Measurements from ENCODE around the gene ROBO4. TPM values are rescaled to one million over a fixed set of nuclear protein-coding genes. Genes with fewer than 3 reads are reported as not detected.

Gene ROBO4
- total RNA-seq, 1 experiment from 2014 or later = not detected

GRCh38 chr11:124938206-124938765 is 40.6 kb upstream of the ROBO4 start:
- Histone ChIP-seq H2AFZ (ENCODE audit: low read depth, low read length, poor library complexity, severe bottlenecking) (no peak overlapping the region), H3K4me2 (ENCODE audit: low read length) (no peak overlapping the region), H3K27me3 (ENCODE audit: insufficient read depth, low read length) (no peaks in the 10 kb centered on the region), H3K4me3 (replicated peaks in 1 of 2; ENCODE audit: low read depth in 1 of 2, low read length in 2 of 2) (no peak overlapping the region), H3K9me3 (ENCODE audit: control insufficient read depth in 1 of 2, insufficient read depth in 1 of 2, low read depth in 1 of 2, low read length in 2 of 2) (no peaks in the 10 kb centered on the region), H3K9me2 (ENCODE audit: insufficient read depth) (no peaks in the 10 kb centered on the region), H3K9ac (ENCODE audit: low read length) (no peak overlapping the region), H3K79me2 (ENCODE audit: insufficient read depth, low read length) (no peaks in the 10 kb centered on the region), H3K36me3 (ENCODE audit: control insufficient read depth in 1 of 2, insufficient read depth in 2 of 2, low read length in 2 of 2) (no peaks in the 10 kb centered on the region), H3K4me1 (ENCODE audit: control insufficient read depth in 1 of 2, insufficient read depth in 2 of 2, low read length in 2 of 2) (peaks cover 0 to 5% of the 10 kb centered on the region in 2 experiments; a peak in 1 of 4 replicates), H4K20me1 (ENCODE audit: insufficient read depth) (no peaks in the 10 kb centered on the region), H3K27ac (ENCODE audit: low read depth, low read length) (no peak overlapping the region)
- no peak for TF ChIP-seq EZH2phosphoT487 (IDR thresholded peaks at IDR 0.05; ENCODE audit: borderline replicate concordance)
- no peak for TF ChIP-seq SRF (IDR thresholded peaks at IDR 0.05; ENCODE audit: low read depth)
- TF ChIP-seq ZBTB33 (IDR thresholded peaks at IDR 0.05; ENCODE audit: extremely low read depth, insufficient replicate concordance, low read length) = no peak
- no peak for TF ChIP-seq ZNF274 (IDR thresholded peaks at IDR 0.05; ENCODE audit: low read depth, low read length)
- TF ChIP-seq, protein P1, sequence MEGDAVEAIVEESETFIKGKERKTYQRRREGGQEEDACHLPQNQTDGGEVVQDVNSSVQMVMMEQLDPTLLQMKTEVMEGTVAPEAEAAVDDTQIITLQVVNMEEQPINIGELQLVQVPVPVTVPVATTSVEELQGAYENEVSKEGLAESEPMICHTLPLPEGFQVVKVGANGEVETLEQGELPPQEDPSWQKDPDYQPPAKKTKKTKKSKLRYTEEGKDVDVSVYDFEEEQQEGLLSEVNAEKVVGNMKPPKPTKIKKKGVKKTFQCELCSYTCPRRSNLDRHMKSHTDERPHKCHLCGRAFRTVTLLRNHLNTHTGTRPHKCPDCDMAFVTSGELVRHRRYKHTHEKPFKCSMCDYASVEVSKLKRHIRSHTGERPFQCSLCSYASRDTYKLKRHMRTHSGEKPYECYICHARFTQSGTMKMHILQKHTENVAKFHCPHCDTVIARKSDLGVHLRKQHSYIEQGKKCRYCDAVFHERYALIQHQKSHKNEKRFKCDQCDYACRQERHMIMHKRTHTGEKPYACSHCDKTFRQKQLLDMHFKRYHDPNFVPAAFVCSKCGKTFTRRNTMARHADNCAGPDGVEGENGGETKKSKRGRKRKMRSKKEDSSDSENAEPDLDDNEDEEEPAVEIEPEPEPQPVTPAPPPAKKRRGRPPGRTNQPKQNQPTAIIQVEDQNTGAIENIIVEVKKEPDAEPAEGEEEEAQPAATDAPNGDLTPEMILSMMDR (IDR thresholded peaks at IDR 0.05 in 2 of 3, conservative IDR thresholded peaks at IDR 0.05 in 1 of 3; ENCODE audit: borderline replicate concordance in 1 of 3, insufficient read depth in 1 of 3, low read depth in 2 of 3, low read length in 2 of 3) = no peak
- TF ChIP-seq SIN3A (IDR thresholded peaks at IDR 0.05; ENCODE audit: low read depth) = no peak
- TF ChIP-seq FOSL1 (IDR thresholded peaks at IDR 0.05; ENCODE audit: low read depth) = no peak
- TF ChIP-seq CBX3 (IDR thresholded peaks at IDR 0.05; ENCODE audit: low read depth) = no peak
- TF ChIP-seq SP1 (IDR thresholded peaks at IDR 0.05; ENCODE audit: low read depth) = no peak
- TF ChIP-seq JUND (IDR thresholded peaks at IDR 0.05) = no peak
- no peak for TF ChIP-seq POLR2A (IDR thresholded peaks at IDR 0.05; ENCODE audit: borderline replicate concordance, extremely low read depth, insufficient read depth, insufficient read length)
- no peak for TF ChIP-seq MAX (IDR thresholded peaks at IDR 0.05)
- TF ChIP-seq, protein P2, sequence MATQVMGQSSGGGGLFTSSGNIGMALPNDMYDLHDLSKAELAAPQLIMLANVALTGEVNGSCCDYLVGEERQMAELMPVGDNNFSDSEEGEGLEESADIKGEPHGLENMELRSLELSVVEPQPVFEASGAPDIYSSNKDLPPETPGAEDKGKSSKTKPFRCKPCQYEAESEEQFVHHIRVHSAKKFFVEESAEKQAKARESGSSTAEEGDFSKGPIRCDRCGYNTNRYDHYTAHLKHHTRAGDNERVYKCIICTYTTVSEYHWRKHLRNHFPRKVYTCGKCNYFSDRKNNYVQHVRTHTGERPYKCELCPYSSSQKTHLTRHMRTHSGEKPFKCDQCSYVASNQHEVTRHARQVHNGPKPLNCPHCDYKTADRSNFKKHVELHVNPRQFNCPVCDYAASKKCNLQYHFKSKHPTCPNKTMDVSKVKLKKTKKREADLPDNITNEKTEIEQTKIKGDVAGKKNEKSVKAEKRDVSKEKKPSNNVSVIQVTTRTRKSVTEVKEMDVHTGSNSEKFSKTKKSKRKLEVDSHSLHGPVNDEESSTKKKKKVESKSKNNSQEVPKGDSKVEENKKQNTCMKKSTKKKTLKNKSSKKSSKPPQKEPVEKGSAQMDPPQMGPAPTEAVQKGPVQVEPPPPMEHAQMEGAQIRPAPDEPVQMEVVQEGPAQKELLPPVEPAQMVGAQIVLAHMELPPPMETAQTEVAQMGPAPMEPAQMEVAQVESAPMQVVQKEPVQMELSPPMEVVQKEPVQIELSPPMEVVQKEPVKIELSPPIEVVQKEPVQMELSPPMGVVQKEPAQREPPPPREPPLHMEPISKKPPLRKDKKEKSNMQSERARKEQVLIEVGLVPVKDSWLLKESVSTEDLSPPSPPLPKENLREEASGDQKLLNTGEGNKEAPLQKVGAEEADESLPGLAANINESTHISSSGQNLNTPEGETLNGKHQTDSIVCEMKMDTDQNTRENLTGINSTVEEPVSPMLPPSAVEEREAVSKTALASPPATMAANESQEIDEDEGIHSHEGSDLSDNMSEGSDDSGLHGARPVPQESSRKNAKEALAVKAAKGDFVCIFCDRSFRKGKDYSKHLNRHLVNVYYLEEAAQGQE (IDR thresholded peaks at IDR 0.05; ENCODE audit: low read depth) = no peak
- TF ChIP-seq POLR2AphosphoS5 (IDR thresholded peaks at IDR 0.05; ENCODE audit: low read depth, low read length) = no peak
- ChIA-PET RAD21 (ENCODE audit: low non-redundant PET in 1 of 2, low total read pairs in 2 of 2, uncharacterized antibody in 2 of 2, unreplicated experiment in 2 of 2) (no interaction called here), CTCF (no interaction called here), POLR2A (no interaction called here)
- no TSS peak for BruUV-seq (replicated peaks)
- ATAC-seq (no peak), DNase-seq (ENCODE audit: low read depth, low spot score) (no peak)
- intact Hi-C loops (cut with micrococcal nuclease) = no loop called here

All from HCT116 (cell line).